GM12878 (cell line): ENCODE measurements around the gene ST6GALNAC3.

Experiments used
- CTCF ChIP-seq, 3 experiments: IDR thresholded peaks in 2 of 3; conservative IDR thresholded peaks in 1 of 3; 2 replicates each; pipeline ENCODE4 v1.5.1; 2011; ENCODE audit warnings: low read depth in 3 of 3, low read length in 3 of 3, mild to moderate bottlenecking in 3 of 3, control low read depth in 2 of 3, moderate library complexity in 2 of 3, inconsistent platforms in 1 of 3, mixed read lengths in 1 of 3; ENCODE audit not compliant: control insufficient read depth in 2 of 3, insufficient read depth in 1 of 3; ENCODE audit errors: extremely low read depth in 1 of 3
- MAX ChIP-seq: IDR thresholded peaks from 2 replicates; pipeline ENCODE4 v1.6.1; 2012; ENCODE audit warnings: low read depth, low read length, improper control_type of control experiment

DNA sequence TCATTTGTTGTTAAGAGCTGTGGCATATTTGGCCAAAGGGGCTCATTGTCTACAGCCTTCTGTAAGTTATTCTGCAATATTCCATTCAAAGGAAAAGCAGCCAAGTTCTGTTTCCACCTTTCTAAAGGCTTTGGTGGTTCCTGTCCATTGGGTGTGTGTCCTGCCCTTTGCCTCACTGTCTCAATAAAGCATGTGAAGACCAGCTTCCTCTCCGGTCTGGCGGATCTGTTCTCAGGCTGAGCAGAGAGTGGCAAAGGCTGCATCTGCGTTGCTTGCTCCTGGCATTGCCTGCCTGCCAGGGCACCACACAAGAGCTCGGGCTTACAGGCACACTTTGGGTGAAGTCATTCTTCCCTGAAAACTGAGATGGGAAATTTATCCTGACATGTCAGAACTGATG is 34.9 kb downstream of the ST6GALNAC3 start:
- no peak for TF ChIP-seq MAX
- no peak for TF ChIP-seq CTCF (IDR thresholded peaks at IDR 0.05 in 2 of 3, conservative IDR thresholded peaks at IDR 0.05 in 1 of 3; ENCODE audit: control insufficient read depth in 2 of 3, extremely low read depth in 1 of 3, insufficient read depth in 1 of 3, low read depth in 3 of 3, low read length in 3 of 3)
